ENCODE results near the gene NAT14.
"Not testable (repeated sequence)": the region's sequence is repeated elsewhere in the genome, so short reads cannot be mapped to it uniquely, and the experiment has no call there.

Gene NAT14

GRCh38 chr19:55503157-55503501, 18.1 kb downstream of the NAT14 start:
- no peak for DNase-seq (ENCODE audit: low read depth)

GRCh38 chr19:55503502-55504251, 18.7 kb downstream of the NAT14 start:
- no peak for DNase-seq (ENCODE audit: low read depth)

GRCh38 chr19:55504252-55504603, 19.2 kb downstream of the NAT14 start:
- no peak for DNase-seq (ENCODE audit: low read depth)

- no peak for DNase-seq (ENCODE audit: low read depth)
These were observed 20.0 kb downstream of the NAT14 start for GRCh38 chr19:55504981-55505380.

- DNase-seq (ENCODE audit: low read depth), result no peak
These were observed 23.1 kb downstream of the NAT14 start for GRCh38 chr19:55508120-55508519.

GRCh38 chr19:55516878-55517620, 32.1 kb downstream of the NAT14 start:
- DNase-seq (ENCODE audit: low read depth), result peak; percentile 67

GRCh38 chr19:55519451-55520311, 34.7 kb downstream of the NAT14 start:
- peak; percentile 60 for DNase-seq (ENCODE audit: low read depth)

- DNase-seq (ENCODE audit: low read depth), result no peak
These were observed 35.8 kb downstream of the NAT14 start for GRCh38 chr19:55520691-55521292.

GRCh38 chr19:55525289-55526101, 40.5 kb downstream of the NAT14 start:
- no peak for DNase-seq (ENCODE audit: low read depth)

GRCh38 chr19:55526216-55527196, 41.5 kb downstream of the NAT14 start:
- DNase-seq (ENCODE audit: low read depth), result no peak

- DNase-seq (ENCODE audit: low read depth), result no peak
These were observed 42.4 kb downstream of the NAT14 start for GRCh38 chr19:55527197-55528029.

- DNase-seq (ENCODE audit: low read depth), result no peak
These were observed 43.2 kb downstream of the NAT14 start for GRCh38 chr19:55528030-55528803.

- no peak for DNase-seq (ENCODE audit: low read depth)
These were observed 44.7 kb downstream of the NAT14 start for GRCh38 chr19:55529636-55530234.

GRCh38 chr19:55530996-55531395, 46.0 kb downstream of the NAT14 start:
- DNase-seq (ENCODE audit: low read depth), result no peak

- not testable (repeated sequence) for DNase-seq (ENCODE audit: low read depth)
These were observed 49.3 kb downstream of the NAT14 start for GRCh38 chr19:55534280-55534679.

- DNase-seq (ENCODE audit: low read depth), result no peak
These were observed 50.4 kb downstream of the NAT14 start for GRCh38 chr19:55535173-55535964.

- no peak for DNase-seq (ENCODE audit: low read depth)
These were observed 51.0 kb downstream of the NAT14 start for GRCh38 chr19:55535965-55536350.
